Body of pancreas (tissue), 4 donors: ENCODE data around the gene SPINK1.

Source experiments
- POLR2A ChIP-seq, 3 donors: fragments of 450-650 bp; IDR thresholded peaks; one replicate each; pipeline ENCODE4 v1.6.1; 2016; ENCODE audit warnings: antibody characterized with exemption in 3 of 3, mild to moderate bottlenecking in 2 of 3
- TF ChIP-seq, protein P1 (sequence below), 7 experiments: fragments of 450-650 bp in 4 of 7; fragments of 200-600 bp in 3 of 7; sonication (generic) in 3 of 7; IDR thresholded peaks; one replicate each; pipeline ENCODE4 v1.5.1; 2016 to 2019; ENCODE audit warnings: antibody characterized with exemption in 7 of 7

DNA sequence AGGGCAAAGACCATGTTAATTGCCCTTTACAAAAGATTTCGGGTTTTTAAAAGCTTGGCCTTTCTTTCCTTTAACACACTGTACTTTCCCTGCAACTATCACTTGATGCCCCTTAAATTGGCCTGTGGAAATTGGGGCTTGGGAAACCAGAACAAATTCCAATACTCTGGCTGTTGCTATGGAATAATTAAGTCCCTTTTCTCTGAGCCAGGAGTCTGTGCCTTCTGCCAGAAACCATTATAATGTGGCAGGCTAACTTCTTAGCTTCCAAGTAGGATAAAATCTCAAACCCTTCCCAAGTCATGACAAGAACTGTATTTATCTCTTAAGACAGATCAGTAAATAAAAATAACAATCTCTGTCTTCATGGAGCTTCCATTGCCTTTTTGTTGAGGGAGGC is 1.1 kb upstream of the SPINK1 start:
- TF ChIP-seq, protein P1, sequence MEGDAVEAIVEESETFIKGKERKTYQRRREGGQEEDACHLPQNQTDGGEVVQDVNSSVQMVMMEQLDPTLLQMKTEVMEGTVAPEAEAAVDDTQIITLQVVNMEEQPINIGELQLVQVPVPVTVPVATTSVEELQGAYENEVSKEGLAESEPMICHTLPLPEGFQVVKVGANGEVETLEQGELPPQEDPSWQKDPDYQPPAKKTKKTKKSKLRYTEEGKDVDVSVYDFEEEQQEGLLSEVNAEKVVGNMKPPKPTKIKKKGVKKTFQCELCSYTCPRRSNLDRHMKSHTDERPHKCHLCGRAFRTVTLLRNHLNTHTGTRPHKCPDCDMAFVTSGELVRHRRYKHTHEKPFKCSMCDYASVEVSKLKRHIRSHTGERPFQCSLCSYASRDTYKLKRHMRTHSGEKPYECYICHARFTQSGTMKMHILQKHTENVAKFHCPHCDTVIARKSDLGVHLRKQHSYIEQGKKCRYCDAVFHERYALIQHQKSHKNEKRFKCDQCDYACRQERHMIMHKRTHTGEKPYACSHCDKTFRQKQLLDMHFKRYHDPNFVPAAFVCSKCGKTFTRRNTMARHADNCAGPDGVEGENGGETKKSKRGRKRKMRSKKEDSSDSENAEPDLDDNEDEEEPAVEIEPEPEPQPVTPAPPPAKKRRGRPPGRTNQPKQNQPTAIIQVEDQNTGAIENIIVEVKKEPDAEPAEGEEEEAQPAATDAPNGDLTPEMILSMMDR (IDR thresholded peaks at IDR 0.05), result no peak
- TF ChIP-seq POLR2A (IDR thresholded peaks at IDR 0.05), result no peak
